GM12878 (cell line): ENCODE results near the gene AKAP13. TPM values are rescaled to one million over a fixed set of nuclear protein-coding genes. Genes with fewer than 3 reads are reported as not detected.

Experiments
- ATAC-seq: fragments of 200-7000 bp; cut with Tn5 transposase; 3 replicates; pipeline ENCODE4 v1.9.1; 2020; ENCODE audit warnings: mild to moderate bottlenecking, moderate library complexity
- BruUV-seq: library from RNA; stranded (reverse); fragments of 400-500 nt; replicated peaks from 2 replicates; lab custom pipeline; 2021; lab: Mats Ljungman, UMichigan
- CTCF ChIA-PET: fragments of 300-600 bp; sonication (Branson Sonifier 250); formaldehyde crosslinking; extraction: SDS; loops from one replicate; lab custom pipeline; 2021; ENCODE audit warnings: inconsistent platforms; lab: Yijun Ruan, JAX
- POLR2A ChIA-PET: fragments of 350-600 bp; formaldehyde crosslinking; extraction: SDS; loops from one replicate; lab custom pipeline; 2021; ENCODE audit warnings: inconsistent platforms; lab: Charles Lee
- RAD21 ChIA-PET: fragments of 300-600 bp; sonication (Branson Sonifier 250); formaldehyde crosslinking; loops from one replicate; lab custom pipeline; 2023; ENCODE audit warnings: antibody characterized with exemption; ENCODE audit not compliant: unreplicated experiment; lab: Charles Lee
- SMC1A ChIA-PET: fragments of 300-600 bp; sonication (Branson Sonifier 250); formaldehyde crosslinking; loops from one replicate; lab custom pipeline; 2023; ENCODE audit not compliant: unreplicated experiment, uncharacterized antibody; lab: Charles Lee
- DNase-seq: peaks from one replicate; pipeline ENCODE4 v3.0.0-alpha.2; 2011; ENCODE audit warnings: low read depth, low spot score
- FAIRE-seq: peaks from 3 replicates; lab custom pipeline; 2011; peaks lifted over from hg19 to GRCh38; lab: Jason Lieb, UNC
- H2AFZ ChIP-seq: 2 replicates; pipeline ENCODE4 v1.6.0; 2011; ENCODE audit warnings: low read depth, low read length, control low read depth; ENCODE audit not compliant: control insufficient read depth
- H3K27ac ChIP-seq: 2 replicates; pipeline ENCODE4 v1.5.1; 2011; ENCODE audit warnings: control low read depth; ENCODE audit not compliant: control insufficient read depth, insufficient read depth
- H3K27me3 ChIP-seq, 2 experiments: replicated peaks in 1 of 2; 2 replicates each; pipeline versions ENCODE4 v1.6.0 to v1.6.1; 2011; ENCODE audit warnings: low read length in 1 of 2; ENCODE audit not compliant: control insufficient read depth in 2 of 2, insufficient read depth in 2 of 2
- H3K36me3 ChIP-seq, 2 experiments: 2 replicates each; pipeline ENCODE4 v1.5.1; 2011; ENCODE audit warnings: low read length in 1 of 2; ENCODE audit not compliant: control insufficient read depth in 2 of 2, insufficient read depth in 2 of 2
- H3K4me1 ChIP-seq: 2 replicates; pipeline ENCODE4 v1.6.1; 2011; ENCODE audit warnings: mild to moderate bottlenecking, low read length, moderate library complexity, mixed read lengths; ENCODE audit not compliant: control insufficient read depth, insufficient read depth
- H3K4me2 ChIP-seq: 2 replicates; pipeline ENCODE4 v1.6.0; 2011; ENCODE audit warnings: control low read depth; ENCODE audit not compliant: control insufficient read depth, insufficient read depth
- H3K4me3 ChIP-seq: fragments of 200-600 bp; sonication (generic); 2 replicates; pipeline ENCODE4 v1.5.1; 2016
- H3K79me2 ChIP-seq: 2 replicates; pipeline ENCODE4 v1.6.0; 2011; ENCODE audit warnings: low read length; ENCODE audit not compliant: control insufficient read depth, insufficient read depth
- H3K9ac ChIP-seq: 2 replicates; pipeline ENCODE4 v1.8.0; 2011; ENCODE audit warnings: low read length, control low read depth, mixed read lengths; ENCODE audit not compliant: control insufficient read depth, insufficient read depth
- H3K9me3 ChIP-seq: replicated peaks from 3 replicates; pipeline ENCODE4 v1.5.1; 2011; ENCODE audit warnings: mild to moderate bottlenecking, low read length; ENCODE audit not compliant: control insufficient read depth, insufficient read depth
- H4K20me1 ChIP-seq: 2 replicates; pipeline ENCODE4 v1.6.0; 2011; ENCODE audit not compliant: control insufficient read depth, insufficient read depth
- DPF2 ChIP-seq: fragments of 450-650 bp; IDR thresholded peaks from 2 replicates; pipeline ENCODE4 v1.6.1; 2017; ENCODE audit warnings: mild to moderate bottlenecking
- EZH2 ChIP-seq: IDR thresholded peaks from 2 replicates; pipeline ENCODE4 v1.6.1; 2012; ENCODE audit warnings: low read depth, mild to moderate bottlenecking, control low read depth, inconsistent platforms, low read length, borderline replicate concordance; ENCODE audit not compliant: control insufficient read depth
- FOXM1 ChIP-seq: IDR thresholded peaks from 2 replicates; pipeline ENCODE4 v1.6.1; 2012; ENCODE audit warnings: low read depth, mild to moderate bottlenecking, inconsistent platforms, low read length, moderate library complexity
- JUNB ChIP-seq: IDR thresholded peaks from 2 replicates; pipeline ENCODE4 v1.6.1; 2016; ENCODE audit warnings: antibody characterized with exemption, mild to moderate bottlenecking
- TCF7 ChIP-seq: IDR thresholded peaks from 2 replicates; pipeline ENCODE4 v1.6.1; 2014; ENCODE audit warnings: antibody characterized with exemption, borderline replicate concordance
- WGBS: methylation state at CpG from one replicate; pipeline ENCODE4 v1.1.6; 2016; ENCODE audit warnings: low lambda C conversion rate; ENCODE audit not compliant: insufficient replicate concordance, insufficient coverage; ENCODE audit errors: missing lambda C conversion rate; 5-methylcytosine and 5-hydroxymethylcytosine counted together
- in situ Hi-C: fragments of 300-500 bp; cut with MboI; formaldehyde crosslinking; loops from 9 replicates; pipeline ENCODE4 v1.14.3; 2018; ENCODE audit warnings: mixed read lengths
- intact Hi-C: fragments of 100-400 bp; cut with micrococcal nuclease; formaldehyde crosslinking; loops from one replicate; pipeline ENCODE4 v1.14.2; 2022; ENCODE audit not compliant: unreplicated experiment
- polyA plus RNA-seq, 11 experiments: library from polyadenylated mRNA; depleted of rRNA in 4 of 11; unstranded in 6 of 11; stranded (reverse) in 5 of 11; fragments of >200 nt; fragmentation: Nextera tagmentation in 4 of 11; fragmentation: Illumina TruSeq in 1 of 11; extraction: Ambion mirVana in 4 of 11; extraction: Trizol in 1 of 11; gene quantifications; 1 replicate in 1 of 11; 2 replicates in 10 of 11; pipeline versions ENCODE4 v1.2.1 to v1.2.3, GENCODE V29; 2011 to 2016; ENCODE audit warnings: inconsistent platforms in 2 of 11, missing spikeins in 2 of 11, low read depth in 1 of 11
- total RNA-seq, 4 experiments: library from RNA; depleted of rRNA in 3 of 4; stranded (reverse); fragments of >200 nt in 3 of 4; fragmentation: Illumina TruSeq in 1 of 4; extraction: Trizol in 1 of 4; gene quantifications; 2 replicates each; pipeline versions ENCODE4 v1.2.1 to v1.2.3, GENCODE V29; 2013 to 2021
- TF ChIP-seq, protein P1 (sequence below): fragments of 450-650 bp; IDR thresholded peaks from 2 replicates; pipeline ENCODE4 v1.6.1; 2017; ENCODE audit warnings: antibody characterized with exemption, mild to moderate bottlenecking, moderate library complexity

The AKAP13 gene
- total and polyA plus RNA-seq, 10 of the 15 experiments (the other 5 are each of a cell fraction or from before 2014, with no cell fraction given): 14.4 to 74.9 (median 55.1) TPM

- H3K9me3 ChIP-seq: no peaks in the 10 kb centered on the region; the same call in 1 of the 3 replicates
- WGBS: 62% methylated on average over 5 of the region's 5 CpGs
- RAD21 ChIA-PET: interaction anchor here (1.3 to 3.1 kb wide), 2 partner anchors 56 to 122 kb away, joined by 3 to 8 read pairs; no protein-coding TSS in a partner anchor
- FAIRE-seq (no peak), ATAC-seq (no peak), DNase-seq (no peak)
- no peak overlapping the region for H2AFZ ChIP-seq
- intact Hi-C loops (no loop called here), in situ Hi-C loops (no loop called here)
- BruUV-seq: no TSS peak
- CTCF ChIA-PET: interaction anchor here (1.0 to 1.1 kb wide), 2 partner anchors 79 to 123 kb away, joined by 3 to 4 read pairs; no protein-coding TSS in a partner anchor
- H3K4me3 ChIP-seq: no peak overlapping the region
- no peak overlapping the region for H3K27ac ChIP-seq
- no peaks in the 10 kb centered on the region for H3K27me3 ChIP-seq
- TF ChIP-seq EZH2: no peak
- no peak for TF ChIP-seq DPF2
- TF ChIP-seq, protein P1, sequence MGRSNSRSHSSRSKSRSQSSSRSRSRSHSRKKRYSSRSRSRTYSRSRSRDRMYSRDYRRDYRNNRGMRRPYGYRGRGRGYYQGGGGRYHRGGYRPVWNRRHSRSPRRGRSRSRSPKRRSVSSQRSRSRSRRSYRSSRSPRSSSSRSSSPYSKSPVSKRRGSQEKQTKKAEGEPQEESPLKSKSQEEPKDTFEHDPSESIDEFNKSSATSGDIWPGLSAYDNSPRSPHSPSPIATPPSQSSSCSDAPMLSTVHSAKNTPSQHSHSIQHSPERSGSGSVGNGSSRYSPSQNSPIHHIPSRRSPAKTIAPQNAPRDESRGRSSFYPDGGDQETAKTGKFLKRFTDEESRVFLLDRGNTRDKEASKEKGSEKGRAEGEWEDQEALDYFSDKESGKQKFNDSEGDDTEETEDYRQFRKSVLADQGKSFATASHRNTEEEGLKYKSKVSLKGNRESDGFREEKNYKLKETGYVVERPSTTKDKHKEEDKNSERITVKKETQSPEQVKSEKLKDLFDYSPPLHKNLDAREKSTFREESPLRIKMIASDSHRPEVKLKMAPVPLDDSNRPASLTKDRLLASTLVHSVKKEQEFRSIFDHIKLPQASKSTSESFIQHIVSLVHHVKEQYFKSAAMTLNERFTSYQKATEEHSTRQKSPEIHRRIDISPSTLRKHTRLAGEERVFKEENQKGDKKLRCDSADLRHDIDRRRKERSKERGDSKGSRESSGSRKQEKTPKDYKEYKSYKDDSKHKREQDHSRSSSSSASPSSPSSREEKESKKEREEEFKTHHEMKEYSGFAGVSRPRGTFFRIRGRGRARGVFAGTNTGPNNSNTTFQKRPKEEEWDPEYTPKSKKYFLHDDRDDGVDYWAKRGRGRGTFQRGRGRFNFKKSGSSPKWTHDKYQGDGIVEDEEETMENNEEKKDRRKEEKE: no peak
- TF ChIP-seq FOXM1: no peak
- TF ChIP-seq JUNB: no peak
- TF ChIP-seq TCF7: no peak
- H3K4me2 ChIP-seq: no peak overlapping the region
- peaks cover 40% of the 10 kb centered on the region for H3K4me1 ChIP-seq
- no peaks in the 10 kb centered on the region for H4K20me1 ChIP-seq
- peaks cover 85% of the 10 kb centered on the region for H3K79me2 ChIP-seq
- H3K36me3 ChIP-seq: no peaks in the 10 kb centered on the region
- POLR2A ChIA-PET: interaction anchor here (1.2 to 2.3 kb wide), 2 partner anchors 57 to 101 kb away, joined by 3 to 6 read pairs; no protein-coding TSS in a partner anchor
- SMC1A ChIA-PET: interaction anchor here (0.7 to 10.8 kb wide), 4 partner anchors 9 to 121 kb away, joined by 3 to 192 read pairs (median 5); no protein-coding TSS in a partner anchor
- H3K9ac ChIP-seq: no peak overlapping the region
Observed at GRCh38 chr15:85419161-85419560, 38.8 kb downstream of the AKAP13 start.
